SU-DHL-6 (cell line): ENCODE measurements around the gene BMPR1B.

Experiments
- H2AFZ ChIP-seq: fragments of 200-600 bp; sonication (generic); 2 replicates; pipeline ENCODE4 v1.6.1; 2014; ENCODE audit warnings: low read depth, mild to moderate bottlenecking, moderate library complexity, mixed read lengths, antibody characterized with exemption, low read length; ENCODE audit not compliant: severe bottlenecking
- H3F3A ChIP-seq: fragments of 200-600 bp; shearing (Covaris generic); 2 replicates; pipeline ENCODE4 v1.6.0; 2016; ENCODE audit warnings: antibody characterized with exemption, mild to moderate bottlenecking; ENCODE audit not compliant: insufficient read depth
- H3K27ac ChIP-seq: fragments of 200-600 bp; sonication (generic); 2 replicates; pipeline ENCODE4 v1.5.1; 2016; ENCODE audit warnings: low read depth, mild to moderate bottlenecking, low read length, moderate library complexity, mixed read lengths
- H3K27me3 ChIP-seq: fragments of 200-600 bp; sonication (generic), shearing (Covaris generic); 2 replicates; pipeline ENCODE4 v1.6.0; 2014; ENCODE audit warnings: mild to moderate bottlenecking, low read length
- H3K36me3 ChIP-seq: fragments of 200-600 bp; sonication (generic); 2 replicates; pipeline ENCODE4 v1.6.1; 2014; ENCODE audit warnings: mild to moderate bottlenecking, low read length, mixed read lengths
- H3K4me2 ChIP-seq: fragments of 300-600, 200-600 bp; shearing (Covaris generic), sonication (generic); 2 replicates; pipeline ENCODE4 v1.6.0; 2014; ENCODE audit warnings: low read length, low read depth, mild to moderate bottlenecking; ENCODE audit not compliant: poor library complexity, severe bottlenecking
- H3K4me3 ChIP-seq: fragments of 200-600 bp; sonication (generic); 2 replicates; pipeline ENCODE4 v1.5.1; 2014; ENCODE audit warnings: antibody characterized with exemption, low read length, mild to moderate bottlenecking, mixed read lengths; ENCODE audit not compliant: insufficient read depth, poor library complexity, severe bottlenecking
- H3K79me2 ChIP-seq: fragments of 200-600 bp; sonication (generic); 2 replicates; pipeline ENCODE4 v1.6.1; 2014; ENCODE audit warnings: mild to moderate bottlenecking, low read length, moderate library complexity; ENCODE audit not compliant: insufficient read depth
- H3K9ac ChIP-seq: fragments of 200-600 bp; sonication (generic); 2 replicates; pipeline ENCODE4 v1.7.0; 2014; ENCODE audit warnings: mild to moderate bottlenecking, low read length
- H3K9me2 ChIP-seq: fragments of 200-600 bp; sonication (generic); replicated peaks from 2 replicates; pipeline ENCODE4 v1.6.1; 2014; ENCODE audit warnings: low read length; ENCODE audit not compliant: insufficient read depth
- H3K9me3 ChIP-seq: fragments of 200-600 bp; sonication (generic); 2 replicates; pipeline ENCODE4 v1.6.1; 2014; ENCODE audit warnings: low read length, mixed read lengths; ENCODE audit not compliant: insufficient read depth
- H4K20me1 ChIP-seq: fragments of 200-600 bp; sonication (generic); 2 replicates; pipeline ENCODE4 v1.6.1; 2014; ENCODE audit warnings: low read depth, mild to moderate bottlenecking, antibody characterized with exemption, low read length, moderate library complexity, mixed read lengths
- CTCF ChIP-seq: fragments of 200-600 bp; sonication (generic); IDR thresholded peaks from one replicate; pipeline ENCODE4 v1.5.1; 2017; ENCODE audit warnings: antibody characterized with exemption, mild to moderate bottlenecking, low read length, moderate library complexity; ENCODE audit not compliant: insufficient read depth, poor library complexity, severe bottlenecking
- EZH2phosphoT487 ChIP-seq: fragments of 200-600 bp; sonication (generic), shearing (Covaris generic); conservative IDR thresholded peaks from 2 replicates; pipeline ENCODE4 v1.6.1; 2018; ENCODE audit warnings: mild to moderate bottlenecking, antibody characterized with exemption, low read length, moderate library complexity, mixed read lengths

The BMPR1B gene

DNA sequence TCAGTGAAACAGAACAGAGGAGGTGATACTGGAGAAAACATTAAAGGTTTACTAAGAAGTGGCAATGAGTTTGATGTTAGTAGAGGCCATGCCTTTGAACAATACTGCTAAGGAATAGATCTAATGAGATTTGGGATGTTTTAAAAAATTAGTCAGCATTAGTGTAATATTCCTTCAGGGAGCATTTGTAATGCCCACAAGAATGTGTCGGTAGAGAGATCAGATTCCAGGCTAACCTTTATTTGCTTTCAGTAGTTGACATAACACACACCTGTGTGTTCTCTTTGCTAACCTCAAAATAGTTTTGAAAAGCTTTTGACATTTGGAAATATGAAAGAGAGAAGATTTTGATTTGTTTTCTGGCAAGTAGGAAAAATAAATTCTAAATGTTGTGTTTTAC, 328.8 kb downstream of the BMPR1B start:
- H3F3A ChIP-seq: no peaks in the 10 kb centered on the region
- no peak overlapping the region for H3K4me3 ChIP-seq
- no peaks in the 10 kb centered on the region for H3K36me3 ChIP-seq
- no peaks in the 10 kb centered on the region for H3K9me2 ChIP-seq
- no peak overlapping the region for H3K9ac ChIP-seq
- no peak overlapping the region for H3K27ac ChIP-seq
- H2AFZ ChIP-seq: no peak overlapping the region
- H3K4me2 ChIP-seq: no peak overlapping the region
- H3K79me2 ChIP-seq: no peaks in the 10 kb centered on the region
- no peaks in the 10 kb centered on the region for H3K27me3 ChIP-seq
- TF ChIP-seq EZH2phosphoT487: no peak
- no peak for TF ChIP-seq CTCF
- H4K20me1 ChIP-seq: no peaks in the 10 kb centered on the region
- no peaks in the 10 kb centered on the region for H3K9me3 ChIP-seq

DNA sequence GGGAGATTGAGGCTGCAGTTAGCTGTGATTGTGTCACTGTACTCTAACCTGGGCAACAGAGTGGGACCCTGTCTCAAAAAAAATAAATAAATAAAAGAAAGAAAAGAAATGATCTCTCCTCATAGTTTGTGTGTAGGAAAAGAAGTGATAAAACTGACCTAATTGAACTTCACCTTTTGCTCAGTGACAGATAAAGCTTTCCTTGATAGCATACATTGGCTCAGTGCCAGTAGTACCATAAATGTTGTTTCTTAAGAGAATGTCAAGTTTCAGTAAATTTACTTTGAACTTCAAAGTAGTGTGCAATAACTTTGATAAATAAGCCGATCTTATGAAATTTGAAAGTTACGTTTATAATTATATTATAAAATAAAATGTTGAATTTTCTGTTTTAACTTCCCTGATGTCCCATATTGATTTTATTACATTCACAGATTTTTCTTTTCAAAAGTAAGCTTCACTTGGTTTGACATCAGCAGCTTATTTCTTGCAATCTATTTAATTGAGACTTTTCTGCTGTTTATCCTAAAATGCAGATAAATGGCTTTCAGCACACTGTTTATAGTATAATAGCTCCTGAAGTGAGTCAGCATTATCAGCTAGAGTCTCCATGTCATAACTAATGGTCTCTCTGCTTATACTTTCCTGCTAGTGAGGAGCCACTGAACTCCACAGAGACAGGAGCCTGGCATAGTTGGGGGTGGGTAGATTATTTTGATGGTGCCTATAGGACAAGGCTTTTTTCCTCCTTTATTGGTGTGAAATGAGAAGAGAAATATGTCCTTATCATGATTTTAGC, 330.1 kb downstream of the BMPR1B start:
- no peaks in the 10 kb centered on the region for H3F3A ChIP-seq
- no peaks in the 10 kb centered on the region for H3K27me3 ChIP-seq
- no peaks in the 10 kb centered on the region for H4K20me1 ChIP-seq
- H3K79me2 ChIP-seq: no peaks in the 10 kb centered on the region
- no peak overlapping the region for H3K4me2 ChIP-seq
- no peaks in the 10 kb centered on the region for H3K9me2 ChIP-seq
- no peak overlapping the region for H3K4me3 ChIP-seq
- no peak overlapping the region for H3K9ac ChIP-seq
- no peaks in the 10 kb centered on the region for H3K9me3 ChIP-seq
- no peak overlapping the region for H3K27ac ChIP-seq
- no peak overlapping the region for H2AFZ ChIP-seq
- TF ChIP-seq EZH2phosphoT487 (no peak), CTCF (no peak)
- no peaks in the 10 kb centered on the region for H3K36me3 ChIP-seq

DNA sequence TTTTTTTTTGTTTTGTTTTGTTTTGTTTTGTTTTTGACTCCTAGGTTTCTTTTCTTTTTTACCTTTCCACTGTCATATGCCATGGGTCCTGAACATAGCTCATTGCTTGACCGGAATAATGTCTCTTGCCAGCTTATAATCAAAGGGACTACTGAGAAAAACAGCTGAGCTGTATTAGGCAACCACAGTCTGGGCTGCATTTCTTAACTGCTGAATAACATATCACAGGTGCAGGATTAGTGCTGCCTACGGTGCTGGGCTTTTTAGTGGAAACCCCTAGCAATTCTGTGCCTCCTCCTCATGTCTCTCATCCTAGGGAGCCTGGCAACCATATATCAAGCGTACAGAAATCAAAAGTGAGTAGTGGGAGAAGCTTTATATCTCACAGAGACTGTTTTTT, 333.5 kb downstream of the BMPR1B start:
- Histone ChIP-seq H3K36me3 (no peaks in the 10 kb centered on the region), H3K9me2 (no peaks in the 10 kb centered on the region), H3K4me2 (no peak overlapping the region), H3K9ac (no peak overlapping the region), H3K27ac (no peak overlapping the region), H3F3A (no peaks in the 10 kb centered on the region), H3K27me3 (no peaks in the 10 kb centered on the region), H4K20me1 (no peaks in the 10 kb centered on the region), H2AFZ (no peak overlapping the region), H3K4me3 (no peak overlapping the region), H3K79me2 (no peaks in the 10 kb centered on the region), H3K9me3 (no peaks in the 10 kb centered on the region)
- no peak for TF ChIP-seq CTCF
- no peak for TF ChIP-seq EZH2phosphoT487
